Spleen (tissue), 11 donors: Measurements from ENCODE around the gene MTMR3. TPM values are rescaled to one million over a fixed set of nuclear protein-coding genes. Genes with fewer than 3 reads are reported as not detected.

Source experiments
- DNase-seq: peaks from one replicate; pipeline ENCODE4 v3.0.0-alpha.2; 2020
- H3K27ac ChIP-seq, 8 donors: fragments of 200-600 bp; sonication (generic) in 7 of 8; 1 replicate in 4 of 8; 2 replicates in 4 of 8; pipeline versions ENCODE4 v1.5.0 to v1.8.0; 2016 to 2021; ENCODE audit warnings: inconsistent platforms in 4 of 8, mild to moderate bottlenecking in 4 of 8, moderate library complexity in 1 of 8
- H3K27me3 ChIP-seq, 7 donors: fragments of 200-600 bp; sonication (generic) in 6 of 7; replicated peaks in 1 of 7; 1 replicate in 4 of 7; 2 replicates in 3 of 7; pipeline versions ENCODE4 v1.5.0 to v1.8.0; 2016 to 2021; ENCODE audit warnings: inconsistent platforms in 3 of 7, mild to moderate bottlenecking in 1 of 7
- H3K36me3 ChIP-seq, 6 donors: fragments of 200-600 bp; sonication (generic) in 5 of 6; 1 replicate in 4 of 6; 2 replicates in 2 of 6; pipeline versions ENCODE4 v1.5.0 to v1.8.0; 2016 to 2021; ENCODE audit warnings: inconsistent platforms in 2 of 6
- H3K4me1 ChIP-seq, 6 donors: fragments of 200-600 bp; sonication (generic) in 5 of 6; 1 replicate in 3 of 6; 2 replicates in 3 of 6; pipeline versions ENCODE4 v1.5.0 to v1.8.0; 2016 to 2021; ENCODE audit warnings: inconsistent platforms in 3 of 6
- H3K4me3 ChIP-seq, 8 donors: fragments of 200-600 bp; sonication (generic) in 7 of 8; 1 replicate in 4 of 8; 2 replicates in 4 of 8; pipeline versions ENCODE4 v1.5.0 to v1.8.0; 2016 to 2021; ENCODE audit warnings: inconsistent platforms in 4 of 8, mild to moderate bottlenecking in 4 of 8, moderate library complexity in 2 of 8
- H3K9me3 ChIP-seq, 8 donors: fragments of 200-600 bp; sonication (generic) in 7 of 8; 1 replicate in 4 of 8; 2 replicates in 4 of 8; pipeline versions ENCODE4 v1.5.0 to v1.8.0; 2016 to 2021; ENCODE audit warnings: inconsistent platforms in 4 of 8
- CTCF ChIP-seq, 11 experiments: fragments of 200-600 bp in 7 of 11; fragments of 450-650 bp in 4 of 11; sonication (generic) in 4 of 11; IDR thresholded peaks in 8 of 11; conservative IDR thresholded peaks in 3 of 11; 1 replicate in 7 of 11; 2 replicates in 4 of 11; pipeline versions ENCODE4 v1.4.0 to v1.8.0; 2016 to 2021; ENCODE audit warnings: antibody characterized with exemption in 11 of 11, inconsistent platforms in 4 of 11, mild to moderate bottlenecking in 1 of 11
- POLR2A ChIP-seq, 3 donors: fragments of 450-650 bp; IDR thresholded peaks; one replicate each; pipeline ENCODE4 v1.5.1; 2017; ENCODE audit warnings: antibody characterized with exemption in 3 of 3, mild to moderate bottlenecking in 1 of 3
- POLR2AphosphoS5 ChIP-seq, 3 donors: sonication (generic); formaldehyde crosslinking; IDR thresholded peaks; one replicate each; pipeline ENCODE4 v1.5.1; 2017; ENCODE audit warnings: antibody characterized with exemption in 3 of 3
- WGBS, 5 donors: extraction: QIAGEN DNeasy Blood & Tissue Kit in 3 of 5; methylation state at CpG; one replicate each; pipeline versions ENCODE4 v1.1.5 to v1.1.7; 2013 to 2018; 5-methylcytosine and 5-hydroxymethylcytosine counted together
- intact Hi-C: fragments of 100-400 bp; cut with DNase I; formaldehyde crosslinking; loops from one replicate; pipeline ENCODE4 v1.15.0; 2023; ENCODE audit warnings: low total_unique reads
- polyA plus RNA-seq, 3 donors: library from polyadenylated mRNA; stranded (reverse); fragments of 200-250 nt; gene quantifications; one replicate each; pipeline ENCODE4 v1.2.1, GENCODE V29; 2013
- total RNA-seq, 7 donors: library from RNA; depleted of rRNA in 3 of 7; stranded (reverse); fragments of >200 nt in 3 of 7; fragmentation: NEBNext Ultra II Directional in 4 of 7; extraction: Animal tissue kit (Norgen Biotek cat#: 25700) in 4 of 7; gene quantifications; one replicate each; pipeline versions ENCODE4 v1.1.0 to v1.2.1, GENCODE V29; 2016 to 2021
- donor health status: healthy with polysubstance abuse.
- donor health status: DM: no; HTN: no; CAD: no; lungs with moderate emphysema.
- donor health status: DM: no; HTN: no; CAD: no.
- donor health status: Bipolar disorder and iron deficiency.
- donor health status: healthy.
- donor health status: DM: no; HTN: no; CAD: no.
- donor health status: DM: yes; HTN: yes; CAD: no.

The MTMR3 gene
- total and polyA plus RNA-seq, 10 donors: 5.3 to 137 (median 76.2) TPM

GRCh38 chr22:29934596-29934995, 51.6 kb downstream of the MTMR3 start:
- no peak for TF ChIP-seq CTCF (IDR thresholded peaks at IDR 0.05 in 8 of 11, conservative IDR thresholded peaks at IDR 0.05 in 3 of 11)
- no peak for TF ChIP-seq POLR2A (IDR thresholded peaks at IDR 0.05)
- Histone ChIP-seq H3K9me3 (no peaks in the 10 kb centered on the region), H3K27ac (no peak overlapping the region), H3K4me1 (peaks cover 14 to 92% (median 66%) of the 10 kb centered on the region in 6 donors), H3K36me3 (no peaks in the 10 kb centered on the region), H3K4me3 (no peak overlapping the region), H3K27me3 (no peaks in the 10 kb centered on the region)
- WGBS, 5 donors: 82 to 90% (median 89%) methylated on average over 2 of the region's 2 CpGs
- intact Hi-C loops: no loop called here
- DNase-seq: no peak

- Histone ChIP-seq H3K4me1 (peaks cover 14 to 81% (median 59%) of the 10 kb centered on the region in 6 donors), H3K36me3 (no peaks in the 10 kb centered on the region), H3K27me3 (no peaks in the 10 kb centered on the region), H3K4me3 (no peak overlapping the region), H3K9me3 (peaks cover 0 to 3% (median 0%) of the 10 kb centered on the region in 8 donors), H3K27ac (no peak overlapping the region)
- DNase-seq: no peak
- 64 to 79% (median 68%) methylated on average over 1 of the region's 1 CpG for WGBS, 5 donors
- TF ChIP-seq CTCF (IDR thresholded peaks at IDR 0.05 in 8 of 11, conservative IDR thresholded peaks at IDR 0.05 in 3 of 11) (no peak), POLR2A (IDR thresholded peaks at IDR 0.05) (no peak), POLR2AphosphoS5 (IDR thresholded peaks at IDR 0.05) (no peak)
- intact Hi-C loops: no loop called here
These were observed 53.2 kb downstream of the MTMR3 start for GRCh38 chr22:29936186-29936585.

DNA sequence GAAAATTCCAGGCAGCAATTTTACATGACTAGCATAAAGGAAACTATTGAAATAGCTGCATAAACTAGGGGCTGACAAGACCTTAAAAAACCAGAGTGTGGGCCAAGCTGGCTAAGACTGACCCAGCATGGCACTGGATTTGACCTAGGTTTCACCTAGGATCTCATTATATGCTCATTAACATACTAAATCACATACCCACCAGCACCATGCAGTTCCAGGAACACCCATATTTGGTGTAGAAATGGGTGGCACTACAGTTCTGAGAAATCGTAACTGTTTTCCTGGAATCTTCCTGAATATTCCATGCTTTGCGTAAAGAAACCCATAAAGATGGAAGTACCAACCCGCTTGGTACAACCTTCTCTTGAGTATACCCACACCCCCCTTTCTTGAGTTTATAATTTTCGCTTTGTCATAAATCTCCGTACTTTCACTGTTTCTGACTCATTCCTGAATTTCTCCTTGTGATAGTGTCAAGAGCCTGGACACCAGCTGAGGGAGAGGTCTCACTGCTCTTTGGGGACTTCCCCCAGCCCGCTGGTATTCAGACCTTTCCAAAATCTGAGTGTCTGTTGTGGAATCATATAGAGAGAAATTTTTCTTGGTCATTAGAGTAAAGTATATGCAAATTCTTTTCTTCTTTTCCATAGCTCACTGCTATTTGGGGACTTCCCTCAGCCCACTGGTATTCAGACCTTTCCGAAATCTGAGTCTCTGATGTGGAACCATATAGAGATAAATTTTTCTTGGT, 55.1 kb downstream of the MTMR3 start:
- intact Hi-C loops: no loop called here
- WGBS, 5 donors: 75 to 83% (median 76%) methylated on average over 7 of the region's 7 CpGs
- DNase-seq: no peak
- Histone ChIP-seq H3K4me3 (no peak overlapping the region), H3K9me3 (peaks cover 0 to 14% (median 8%) of the 10 kb centered on the region in 8 donors), H3K36me3 (no peaks in the 10 kb centered on the region), H3K4me1 (peaks cover 7 to 62% (median 44%) of the 10 kb centered on the region in 6 donors), H3K27me3 (no peaks in the 10 kb centered on the region), H3K27ac (no peak overlapping the region)
- TF ChIP-seq POLR2A (IDR thresholded peaks at IDR 0.05) (no peak), CTCF (IDR thresholded peaks at IDR 0.05 in 8 of 11, conservative IDR thresholded peaks at IDR 0.05 in 3 of 11) (no peak), POLR2AphosphoS5 (IDR thresholded peaks at IDR 0.05) (no peak)

DNA sequence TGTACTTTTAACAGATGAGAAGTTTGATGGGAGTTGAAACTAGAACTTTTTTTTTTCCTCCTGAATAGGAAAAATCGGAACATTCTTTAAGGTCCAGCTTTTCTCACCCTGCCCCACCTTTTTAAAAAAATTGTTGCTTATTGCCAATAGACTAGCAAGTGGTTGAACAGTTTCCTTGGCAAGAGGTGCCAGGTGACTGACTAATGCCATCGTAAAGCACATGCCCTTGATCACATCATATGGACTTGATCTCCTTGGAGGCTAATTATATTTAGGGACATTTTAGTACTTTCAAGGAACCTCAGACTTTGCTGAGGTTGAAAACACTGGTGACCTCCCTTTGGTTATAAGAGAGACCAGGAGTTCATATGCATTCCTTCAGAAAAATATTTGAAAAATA, 57.6 kb downstream of the MTMR3 start:
- no peaks in the 10 kb centered on the region for H3K27me3 ChIP-seq
- no peak overlapping the region for H3K27ac ChIP-seq
- H3K4me1 ChIP-seq: peaks cover 13 to 62% (median 49%) of the 10 kb centered on the region in 6 donors
- H3K4me3 ChIP-seq: no peak overlapping the region
- intact Hi-C loops: no loop called here
- WGBS, 5 donors: 93 to 99% (median 96%) methylated on average over 2 of the region's 2 CpGs
- peaks cover 0 to 14% (median 8%) of the 10 kb centered on the region in 8 donors for H3K9me3 ChIP-seq
- H3K36me3 ChIP-seq: no peaks in the 10 kb centered on the region
- TF ChIP-seq POLR2A (IDR thresholded peaks at IDR 0.05): no peak
- TF ChIP-seq CTCF (IDR thresholded peaks at IDR 0.05 in 8 of 11, conservative IDR thresholded peaks at IDR 0.05 in 3 of 11): no peak
- DNase-seq: no peak
